GM19043 (cell line): ENCODE data around the gene SUN2.
"Not testable (repeated sequence)": the region's sequence is repeated elsewhere in the genome, so short reads cannot be mapped to it uniquely, and the experiment has no call there.

Experiments
- ATAC-seq: cut with Tn5 transposase; IDR thresholded peaks from one replicate; pipeline ENCODE4 v1.9.1; 2021; ENCODE audit warnings: low read depth; ENCODE audit not compliant: unreplicated experiment

Gene SUN2, protein sequence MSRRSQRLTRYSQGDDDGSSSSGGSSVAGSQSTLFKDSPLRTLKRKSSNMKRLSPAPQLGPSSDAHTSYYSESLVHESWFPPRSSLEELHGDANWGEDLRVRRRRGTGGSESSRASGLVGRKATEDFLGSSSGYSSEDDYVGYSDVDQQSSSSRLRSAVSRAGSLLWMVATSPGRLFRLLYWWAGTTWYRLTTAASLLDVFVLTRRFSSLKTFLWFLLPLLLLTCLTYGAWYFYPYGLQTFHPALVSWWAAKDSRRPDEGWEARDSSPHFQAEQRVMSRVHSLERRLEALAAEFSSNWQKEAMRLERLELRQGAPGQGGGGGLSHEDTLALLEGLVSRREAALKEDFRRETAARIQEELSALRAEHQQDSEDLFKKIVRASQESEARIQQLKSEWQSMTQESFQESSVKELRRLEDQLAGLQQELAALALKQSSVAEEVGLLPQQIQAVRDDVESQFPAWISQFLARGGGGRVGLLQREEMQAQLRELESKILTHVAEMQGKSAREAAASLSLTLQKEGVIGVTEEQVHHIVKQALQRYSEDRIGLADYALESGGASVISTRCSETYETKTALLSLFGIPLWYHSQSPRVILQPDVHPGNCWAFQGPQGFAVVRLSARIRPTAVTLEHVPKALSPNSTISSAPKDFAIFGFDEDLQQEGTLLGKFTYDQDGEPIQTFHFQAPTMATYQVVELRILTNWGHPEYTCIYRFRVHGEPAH

DNA sequence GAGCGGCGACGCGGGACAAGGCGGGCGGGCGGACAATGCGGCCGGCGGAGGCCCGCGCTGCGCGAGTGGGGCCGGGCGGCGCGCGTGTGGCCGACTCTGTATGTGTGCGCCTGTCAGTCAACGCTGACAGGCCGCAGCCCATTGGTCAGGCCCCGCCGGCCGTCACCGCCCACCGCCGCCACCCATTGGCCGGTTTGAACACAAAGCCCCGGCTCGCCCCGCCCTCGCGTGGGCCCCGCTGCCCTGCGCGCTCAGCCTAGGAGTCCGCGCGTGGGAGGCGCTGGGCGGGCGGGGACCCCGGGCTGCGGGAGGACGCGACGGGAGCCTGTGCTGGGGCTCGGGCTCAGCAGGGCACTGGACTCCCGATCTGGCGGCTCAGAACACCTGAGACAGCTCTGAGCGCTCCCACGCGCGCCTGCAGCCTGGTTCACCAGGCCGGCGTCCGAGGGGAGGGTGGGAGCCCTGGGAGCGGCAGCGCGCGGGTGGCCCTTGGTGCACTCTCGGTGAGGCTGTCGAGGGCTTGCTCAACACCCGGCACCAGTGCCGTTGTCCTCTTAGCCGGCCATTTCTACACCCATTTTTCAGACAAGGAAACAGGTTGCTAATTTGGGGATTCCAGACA is at the start of gene SUN2:
TSS of gene SUN2 (minus strand) at position 88 of the 622 bp plus-strand sequence. CDS start 3,370 bp downstream, outside the sequence.
- peak; percentile 66 for ATAC-seq

DNA sequence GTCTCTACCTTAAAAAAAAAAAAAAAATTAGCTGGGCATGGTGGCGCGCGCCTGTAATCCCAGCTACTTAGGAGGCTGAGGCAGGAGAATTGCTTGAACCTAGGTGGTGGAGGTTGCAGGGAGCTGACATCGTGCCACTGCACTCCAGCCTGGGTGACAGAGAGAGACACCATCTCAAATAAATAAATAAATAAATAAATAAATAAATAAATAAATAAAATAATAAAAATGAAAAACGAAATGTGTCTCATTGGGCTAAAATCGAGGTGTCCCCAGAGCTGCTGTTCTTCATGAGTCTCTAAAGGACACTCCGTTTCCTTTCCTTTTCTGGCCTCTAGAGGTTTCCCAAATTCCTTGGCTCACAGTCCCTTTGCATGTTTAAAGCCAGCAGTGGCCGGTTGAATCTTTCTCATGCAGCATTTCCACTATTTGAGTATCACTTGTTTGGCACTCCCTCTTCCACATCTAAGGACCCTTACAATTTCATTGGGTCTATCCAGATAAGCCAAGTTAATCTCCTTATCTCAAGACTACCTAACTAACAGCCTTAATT is 49.3 kb upstream of the SUN2 start:
- not testable (repeated sequence) for ATAC-seq

DNA sequence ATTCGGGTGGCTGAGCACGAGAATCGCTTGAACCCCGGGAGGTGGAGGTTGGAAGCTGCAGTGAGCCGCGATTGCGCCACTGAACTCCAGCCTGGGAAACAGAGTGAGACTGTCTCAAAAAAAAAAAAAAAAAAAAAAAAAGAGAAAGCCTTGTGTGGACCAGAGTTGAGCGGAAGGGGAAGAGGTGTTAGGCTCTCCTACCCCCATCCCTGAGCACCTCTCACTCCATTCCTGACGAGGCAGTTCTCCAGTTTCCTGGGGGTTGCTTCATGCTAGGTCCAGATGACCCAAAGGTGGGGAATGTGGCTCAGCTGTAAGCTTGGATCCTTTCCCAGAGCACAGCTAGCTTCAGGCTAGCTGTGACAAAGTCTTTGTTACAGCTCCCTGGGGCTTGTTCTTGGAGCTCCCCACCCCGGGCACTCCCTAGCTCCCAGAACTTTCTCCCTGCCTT is 46.9 kb upstream of the SUN2 start:
- no peak for ATAC-seq

DNA sequence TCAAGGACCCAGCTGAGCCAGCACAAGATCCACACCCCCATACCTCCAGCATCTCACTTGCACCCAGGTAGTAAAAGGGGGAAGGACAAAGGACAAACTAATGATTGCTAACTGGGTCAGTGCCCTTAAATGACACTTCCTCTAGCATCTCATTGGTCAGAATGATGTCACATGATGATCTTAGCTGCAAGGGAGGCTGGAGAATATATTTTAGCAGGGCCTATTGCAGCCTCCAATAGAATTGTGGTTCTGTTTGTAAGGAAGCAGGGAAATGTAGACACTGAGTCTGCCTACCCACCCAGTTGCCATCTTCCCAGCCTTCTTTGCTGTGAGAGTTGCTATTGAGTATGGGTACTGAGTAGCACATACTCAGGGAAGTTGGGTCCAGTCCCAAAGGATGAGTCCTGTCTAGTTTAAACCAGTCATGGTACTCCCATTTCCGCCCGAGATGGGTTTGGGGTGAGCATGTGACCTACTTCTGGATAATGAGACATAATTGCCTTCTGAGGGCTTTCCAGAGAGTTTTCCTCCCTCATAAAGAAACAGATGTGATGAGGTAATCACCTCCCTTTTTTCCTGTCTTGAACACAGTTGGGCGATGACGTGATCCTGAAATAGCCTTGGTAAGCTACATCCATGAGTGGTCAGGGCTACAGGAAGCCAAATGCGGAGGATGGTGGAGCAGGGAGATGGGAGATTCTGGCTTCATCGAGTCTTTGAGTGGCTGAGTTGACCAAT is 43.6 kb upstream of the SUN2 start:
- ATAC-seq = no peak

DNA sequence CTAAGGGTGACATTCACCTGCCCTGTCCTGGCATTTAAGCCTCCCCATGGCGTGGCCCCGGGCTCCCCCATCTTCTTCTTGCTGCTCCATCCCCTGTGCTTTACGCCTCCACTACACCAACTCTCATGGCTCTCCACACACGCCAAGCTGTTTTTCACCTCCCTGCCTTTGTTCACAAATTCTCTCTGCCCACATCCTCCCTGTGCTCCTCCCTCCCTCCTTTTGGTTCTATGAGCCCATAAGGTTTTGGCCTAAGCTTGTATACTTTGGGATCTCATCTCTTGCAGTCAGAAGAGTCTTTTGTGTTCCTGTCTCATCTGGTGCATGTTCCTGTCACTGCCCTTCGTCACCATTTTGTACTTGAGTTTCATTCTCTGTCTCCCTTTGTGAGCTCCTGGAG is 42.7 kb upstream of the SUN2 start:
- no peak for ATAC-seq

DNA sequence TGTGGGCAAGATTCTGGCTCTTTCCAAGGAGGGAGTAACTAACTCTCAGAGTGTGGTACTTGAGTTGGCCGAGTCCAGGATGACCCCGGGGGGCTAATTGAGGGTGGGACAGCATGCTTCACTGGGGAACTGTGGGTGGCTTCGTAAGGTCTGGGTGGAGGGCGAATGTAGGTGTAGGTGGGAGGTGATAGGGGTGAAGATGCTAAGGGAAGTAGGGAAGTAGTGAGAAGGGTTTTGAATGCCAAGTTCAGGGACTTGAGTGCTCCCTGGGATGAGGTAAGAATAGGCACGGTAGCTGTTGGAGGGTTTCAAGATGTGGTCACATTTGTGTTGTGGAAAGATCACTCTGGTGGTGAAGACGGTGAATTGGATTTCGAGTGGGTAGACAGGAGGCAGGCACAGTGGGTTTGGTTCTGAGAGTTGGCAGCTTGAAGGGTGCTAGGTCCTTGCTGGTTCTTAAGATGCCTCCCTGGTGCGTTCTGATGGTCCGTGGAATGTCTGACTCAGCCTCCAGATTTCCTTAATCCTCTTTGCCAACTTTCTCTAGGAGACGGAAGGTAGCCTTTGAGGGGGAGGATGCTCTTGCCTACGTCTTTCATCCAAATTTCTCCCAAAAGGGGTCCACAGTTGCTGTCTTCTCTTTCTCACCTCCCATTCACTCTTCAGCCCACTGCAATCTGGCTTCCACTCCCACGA is 40.6 kb upstream of the SUN2 start:
- ATAC-seq = no peak

DNA sequence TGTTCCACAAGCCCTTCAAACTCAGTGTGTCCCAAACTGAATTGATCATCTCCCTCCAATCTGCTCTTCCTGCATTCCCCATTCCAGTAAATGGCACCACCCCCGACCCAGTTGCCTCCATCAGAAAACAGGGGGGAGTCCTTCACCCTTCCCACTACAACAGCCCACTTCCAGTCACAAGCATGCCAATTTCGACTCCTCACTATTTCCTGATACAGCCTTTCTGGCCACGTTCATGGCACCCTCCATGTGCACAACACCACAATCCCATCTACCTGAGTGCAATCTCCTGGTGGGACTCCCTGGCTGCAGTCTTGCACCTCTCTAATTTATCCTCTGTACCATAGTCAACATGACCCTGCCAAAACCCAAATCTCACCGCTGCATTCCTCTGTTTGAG is 39.8 kb upstream of the SUN2 start:
- ATAC-seq = no peak

DNA sequence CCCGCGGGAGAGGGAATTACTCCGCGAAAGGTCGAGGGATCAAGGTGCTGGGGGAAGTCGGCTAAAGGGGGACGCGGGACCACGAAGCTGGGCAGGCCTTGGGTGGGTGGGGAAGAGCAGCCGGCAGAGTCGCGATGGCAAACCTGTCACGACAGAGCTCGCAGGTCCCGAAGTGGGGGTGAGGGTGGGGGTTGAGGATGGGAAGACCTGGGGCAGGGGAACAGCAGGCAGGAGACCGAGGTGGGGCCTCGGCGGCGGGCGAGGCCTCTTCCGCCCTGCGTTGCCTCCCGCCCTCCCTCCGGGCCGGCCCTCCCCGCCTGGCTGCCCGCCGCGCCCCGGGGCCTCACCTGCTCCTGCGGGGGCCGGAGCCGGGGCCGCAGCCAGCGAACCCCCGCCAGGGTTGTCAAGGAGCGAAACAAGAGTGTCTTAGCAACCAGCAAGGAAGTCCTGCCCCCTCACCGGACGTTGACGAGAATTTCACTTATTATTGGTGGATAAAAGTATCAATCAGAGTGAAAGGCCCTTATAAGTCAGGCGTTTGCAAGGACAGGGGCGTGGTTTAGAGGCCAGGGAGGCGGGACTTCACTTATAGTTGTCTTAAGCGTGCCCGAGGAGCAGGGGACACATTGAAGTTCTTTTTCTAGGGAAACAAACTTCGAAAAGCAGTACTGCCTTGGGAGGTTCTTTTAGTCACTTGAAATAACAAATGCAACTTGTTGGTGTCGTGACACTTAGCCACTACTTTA is 38.1 kb upstream of the SUN2 start, which contains the start of gene DNAL4:
TSS of gene DNAL4 (minus strand) at position 423 of the 746 bp plus-strand sequence. CDS start 11,412 bp downstream, outside the sequence.
- ATAC-seq = peak; percentile 76

DNA sequence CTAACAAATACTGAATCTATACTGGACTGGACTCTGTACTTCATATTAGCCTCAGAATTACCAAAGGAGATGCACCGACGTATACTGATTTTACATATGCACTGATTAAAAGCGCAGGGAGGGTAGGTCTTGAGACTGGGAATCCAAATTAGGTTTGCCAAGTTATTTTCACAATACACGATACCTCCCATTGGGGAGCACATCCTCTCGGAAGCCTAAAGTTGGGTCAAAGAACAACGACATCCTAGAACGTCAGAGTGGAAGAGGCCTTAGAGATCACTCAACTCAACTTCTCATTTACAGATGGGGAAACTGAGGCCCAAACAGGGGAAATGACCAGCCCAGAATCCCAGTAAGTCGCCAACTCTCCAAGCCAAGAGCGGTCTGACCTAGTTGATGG is 37.5 kb upstream of the SUN2 start:
- ATAC-seq = no peak

DNA sequence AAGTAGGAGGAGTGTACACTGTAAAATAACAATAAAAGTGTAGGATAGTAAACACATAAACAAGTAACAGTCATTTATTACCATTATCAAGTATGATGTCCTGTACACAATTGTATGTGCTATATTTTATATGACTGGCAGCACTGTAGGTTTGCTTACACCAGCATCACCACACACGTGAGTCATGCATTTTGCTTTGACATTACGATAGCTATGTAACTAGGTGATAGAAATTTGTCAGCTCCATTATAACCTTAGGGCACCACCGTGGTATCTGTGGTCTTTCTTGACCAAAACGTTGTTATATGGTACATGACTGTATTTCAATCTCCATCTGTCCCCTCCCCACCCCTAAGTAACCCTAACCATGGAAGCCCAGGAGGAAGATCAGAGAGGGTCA is 37.0 kb upstream of the SUN2 start:
- ATAC-seq = no peak

DNA sequence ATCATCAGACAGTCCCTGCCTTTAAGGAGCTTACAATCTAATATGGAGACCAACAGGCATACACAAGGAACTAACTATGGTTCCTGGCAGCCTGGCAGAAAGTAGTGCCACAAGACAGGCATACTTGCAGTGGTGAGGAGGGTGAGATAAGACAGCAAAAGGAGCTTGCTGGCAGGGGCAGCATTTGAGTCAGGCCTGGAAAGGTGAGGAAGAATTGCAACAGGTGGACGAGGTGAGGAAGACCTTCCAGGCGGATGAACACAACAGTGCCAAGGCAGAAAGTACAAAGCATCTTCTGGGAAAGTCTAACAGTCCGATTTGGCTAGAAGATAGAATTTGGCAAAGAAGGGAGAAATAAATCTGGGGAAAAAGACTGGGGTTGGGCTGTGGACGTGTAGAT is 33.8 kb upstream of the SUN2 start:
- ATAC-seq = no peak

DNA sequence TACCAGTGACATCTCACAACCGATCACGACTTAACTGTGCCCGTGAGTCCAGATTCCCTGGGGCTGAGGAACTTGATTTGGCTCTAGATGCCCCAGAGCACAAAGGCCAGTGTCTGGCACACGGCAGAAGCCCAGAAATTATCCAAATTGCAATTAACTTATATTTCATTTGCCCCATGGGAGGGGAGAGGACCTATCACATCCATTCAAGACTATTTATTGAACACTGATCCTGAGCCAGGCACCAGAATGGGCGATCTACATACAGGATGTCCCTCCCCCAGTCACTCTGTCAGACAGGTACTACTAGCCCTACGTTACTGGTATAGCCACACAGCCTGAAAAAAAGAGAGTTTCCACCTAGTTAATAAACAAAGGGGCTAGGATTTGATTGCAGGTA is 33.0 kb upstream of the SUN2 start:
- no peak for ATAC-seq

DNA sequence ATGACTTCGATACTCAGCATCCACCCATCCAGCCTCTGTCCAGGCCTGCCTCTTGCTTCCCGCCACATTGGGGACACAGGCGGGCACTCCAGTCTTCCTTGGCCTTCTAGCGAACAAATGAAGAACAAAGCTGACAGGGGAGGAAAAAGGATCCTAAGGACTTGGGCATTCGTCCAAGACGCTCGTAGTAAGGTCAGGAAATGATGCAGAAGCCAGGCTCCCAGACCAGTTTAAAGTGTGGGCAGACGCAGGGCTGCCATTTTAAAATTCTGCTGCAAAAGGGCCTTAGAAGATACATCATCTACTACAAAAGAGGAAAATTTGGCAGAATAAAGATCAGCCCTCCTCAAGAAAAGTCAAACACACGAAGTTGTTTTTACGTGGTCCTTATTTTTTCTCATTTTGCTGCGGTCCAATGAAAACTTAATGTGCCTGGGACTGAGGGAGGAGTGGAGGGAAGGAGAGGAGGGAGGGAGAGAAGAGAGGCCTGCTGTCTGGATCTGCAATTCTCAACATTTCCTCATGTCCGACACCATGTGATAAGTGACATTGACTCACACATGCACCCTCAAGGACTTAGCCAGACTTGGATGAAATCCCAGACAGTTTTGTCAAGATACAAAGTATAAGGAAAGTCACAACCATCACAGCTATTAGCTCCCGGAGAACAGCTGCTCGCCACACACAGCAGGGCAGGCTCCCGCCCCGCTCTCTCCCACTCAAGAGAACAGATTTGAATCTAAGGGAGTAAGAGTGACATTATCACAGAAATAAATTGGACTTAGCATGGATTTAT is 32.4 kb upstream of the SUN2 start:
- no peak for ATAC-seq

DNA sequence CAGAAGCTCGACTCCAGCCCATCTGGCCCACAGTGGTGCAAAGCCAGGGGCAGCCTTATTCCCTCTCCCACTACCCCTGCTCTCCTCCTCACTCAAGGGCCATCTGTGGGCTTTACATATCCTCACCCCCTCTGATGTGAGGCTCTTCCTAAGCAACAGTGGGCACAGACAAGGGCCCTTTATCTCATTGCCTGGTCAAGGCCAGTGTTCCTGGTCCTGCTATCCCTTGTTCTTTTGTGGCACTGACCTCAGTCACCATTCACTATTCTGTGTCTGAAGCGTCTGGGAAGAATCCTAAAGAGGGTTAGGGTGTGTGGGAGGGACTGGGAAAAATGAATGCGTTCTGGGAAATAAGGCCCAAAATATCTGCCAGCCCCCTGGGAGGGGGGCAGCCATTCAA is 30.8 kb upstream of the SUN2 start:
- no peak for ATAC-seq

DNA sequence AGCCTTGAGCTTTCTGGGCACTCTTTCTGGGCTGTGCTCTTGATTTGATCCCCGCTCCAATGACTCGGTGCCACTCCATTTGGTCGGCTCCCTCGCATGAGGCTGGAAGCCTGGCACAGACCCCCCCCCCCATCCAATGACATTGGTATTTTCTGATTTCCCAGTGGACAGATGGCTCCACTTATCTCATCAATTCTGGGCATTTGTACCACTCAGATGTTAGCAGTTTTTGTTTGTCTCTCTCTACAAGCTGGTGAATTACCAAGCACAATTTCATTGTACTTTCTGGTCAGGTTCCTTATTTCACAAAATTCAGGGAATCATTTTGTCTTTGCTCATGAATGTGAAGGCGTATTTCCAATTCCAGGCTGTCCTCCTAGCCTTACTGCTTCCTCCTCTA is 29.1 kb upstream of the SUN2 start:
- no peak for ATAC-seq

DNA sequence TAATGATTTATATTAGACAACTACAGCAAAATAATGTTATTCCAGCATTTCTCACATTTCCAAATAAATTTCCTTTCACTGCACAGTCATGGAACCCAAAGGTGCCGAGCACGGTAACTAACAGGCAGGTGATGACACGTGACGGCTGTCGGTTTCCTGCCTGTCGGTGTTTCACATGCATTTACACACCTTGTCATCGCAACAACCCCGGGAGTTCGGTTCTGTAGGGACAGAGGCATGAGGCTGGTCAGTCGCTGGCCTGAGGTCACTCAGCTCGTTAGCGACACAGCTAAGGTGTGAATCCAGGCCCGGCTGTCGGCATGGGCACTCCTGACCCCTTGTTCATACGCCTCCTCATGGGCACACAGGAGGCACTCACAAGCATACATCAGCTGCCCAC is 28.2 kb upstream of the SUN2 start:
- no peak for ATAC-seq

DNA sequence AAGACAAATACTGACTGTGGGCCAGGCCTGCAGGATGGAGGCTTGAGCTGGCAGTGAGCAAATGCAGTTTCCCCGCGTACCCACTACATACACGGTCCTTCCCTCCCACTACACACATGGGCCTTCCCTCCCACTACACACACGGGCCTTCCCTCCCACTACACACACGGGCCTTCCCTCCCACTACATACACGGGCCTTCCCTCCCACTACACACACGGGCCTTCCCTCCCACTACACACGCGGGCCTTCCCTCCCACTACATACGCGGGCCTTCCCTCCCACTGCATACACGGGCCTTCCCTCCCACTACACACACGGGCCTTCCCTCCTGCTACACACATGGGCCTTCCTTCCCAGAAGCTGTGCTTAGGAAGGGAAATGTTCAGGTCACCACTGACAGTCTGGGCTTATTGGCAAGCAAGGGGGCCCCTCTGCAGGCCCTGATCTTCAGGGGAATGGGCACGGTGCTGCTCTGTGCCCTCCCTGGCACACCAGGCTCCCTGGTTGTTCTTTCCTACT is 27.4 kb upstream of the SUN2 start:
- ATAC-seq = no peak
